H1 (cell line): ENCODE measurements around the gene RABGGTA. TPM values are rescaled to one million over a fixed set of nuclear protein-coding genes. Genes with fewer than 3 reads are reported as not detected.

ENCODE experiments used
- CTCF ChIA-PET: fragments of 300-600 bp; sonication (Branson Sonifier 250); formaldehyde crosslinking; loops from one replicate; lab custom pipeline; 2021; ENCODE audit not compliant: partially characterized antibody; lab: Charles Lee
- POLR2A ChIA-PET: fragments of 300-600 bp; sonication (Branson Sonifier 250); formaldehyde crosslinking; loops from one replicate; lab custom pipeline; 2021; ENCODE audit warnings: inconsistent platforms; ENCODE audit not compliant: partially characterized antibody; lab: Charles Lee
- DNase-seq, 2 experiments: peaks; one replicate each; pipeline versions ENCODE4 v3.0.0 to v3.0.0-alpha.2; 2010 to 2022; ENCODE audit warnings: low spot score in 2 of 2, low read depth in 1 of 2, mixed read lengths in 1 of 2
- FAIRE-seq: peaks from 2 replicates; lab custom pipeline; 2011; peaks lifted over from hg19 to GRCh38; lab: Jason Lieb, UNC
- H2AFZ ChIP-seq: 2 replicates; pipeline ENCODE4 v1.8.1; 2012; ENCODE audit warnings: low read length, inconsistent platforms
- H2AK5ac ChIP-seq: 2 replicates; pipeline ENCODE4 v1.6.1; 2013; ENCODE audit warnings: low read depth, low read length
- H2BK120ac ChIP-seq: replicated peaks from 2 replicates; pipeline ENCODE3; 2013; ENCODE audit warnings: low read depth, low read length, inconsistent platforms
- H2BK12ac ChIP-seq: 2 replicates; pipeline ENCODE4 v1.6.1; 2013; ENCODE audit warnings: low read depth, low read length
- H2BK15ac ChIP-seq: 2 replicates; pipeline ENCODE4 v1.6.1; 2013; ENCODE audit warnings: low read length
- H2BK20ac ChIP-seq: 2 replicates; pipeline ENCODE4 v1.6.1; 2013; ENCODE audit warnings: low read length
- H2BK5ac ChIP-seq: 2 replicates; pipeline ENCODE4 v1.6.1; 2013; ENCODE audit warnings: low read depth, low read length
- H3K14ac ChIP-seq: 2 replicates; pipeline ENCODE4 v1.6.1; 2013; ENCODE audit warnings: inconsistent platforms; ENCODE audit not compliant: insufficient read length
- H3K18ac ChIP-seq: 2 replicates; pipeline ENCODE4 v1.6.1; 2013; ENCODE audit warnings: low read length; ENCODE audit errors: extremely low read depth
- H3K23ac ChIP-seq: 2 replicates; pipeline ENCODE4 v1.6.1; 2013; ENCODE audit warnings: inconsistent platforms; ENCODE audit not compliant: insufficient read length
- H3K23me2 ChIP-seq: 2 replicates; pipeline ENCODE4 v1.6.1; 2013; ENCODE audit warnings: low read depth, low read length
- H3K27ac ChIP-seq: 2 replicates; pipeline ENCODE4 v1.6.1; 2011; ENCODE audit warnings: low read depth, low read length, inconsistent platforms
- H3K27me3 ChIP-seq, 4 experiments: replicated peaks in 1 of 4; 1 replicate in 1 of 4; 2 replicates in 3 of 4; pipeline versions ENCODE4 v1.6.1 to v1.8.1; 2011 to 2013; ENCODE audit warnings: low read length in 3 of 4, mild to moderate bottlenecking in 3 of 4, inconsistent platforms in 2 of 4, mixed read lengths in 2 of 4, moderate library complexity in 1 of 4; ENCODE audit not compliant: control insufficient read depth in 3 of 4, insufficient read depth in 3 of 4; ENCODE audit errors: extremely low read depth in 1 of 4
- H3K36me3 ChIP-seq, 4 experiments: 2 replicates each; pipeline versions ENCODE4 v1.6.1 to v1.8.1; 2011 to 2013; ENCODE audit warnings: mild to moderate bottlenecking in 4 of 4, low read length in 3 of 4, moderate library complexity in 2 of 4, control low read depth in 1 of 4, inconsistent platforms in 1 of 4; ENCODE audit not compliant: insufficient read depth in 4 of 4, control insufficient read depth in 2 of 4
- H3K4ac ChIP-seq: replicated peaks from 2 replicates; pipeline ENCODE3; 2013; ENCODE audit warnings: low read length, low read depth, mixed read lengths, inconsistent platforms; ENCODE audit not compliant: insufficient read length
- H3K4me1 ChIP-seq, 4 experiments: replicated peaks in 1 of 4; 1 replicate in 1 of 4; 2 replicates in 3 of 4; pipeline versions ENCODE4 v1.6.1 to v1.8.1; 2011 to 2013; ENCODE audit warnings: low read length in 3 of 4, inconsistent platforms in 2 of 4, mixed read lengths in 1 of 4; ENCODE audit not compliant: insufficient read depth in 4 of 4, control insufficient read depth in 3 of 4
- H3K4me2 ChIP-seq, 2 experiments: 2 replicates each; pipeline versions ENCODE4 v1.6.1 to v1.8.1; 2011 to 2013; ENCODE audit warnings: low read depth in 2 of 2, low read length in 2 of 2, control low read depth in 1 of 2, inconsistent platforms in 1 of 2, mild to moderate bottlenecking in 1 of 2; ENCODE audit not compliant: insufficient read depth in 1 of 2
- H3K4me3 ChIP-seq, 4 experiments: fragments of 200-600, 300-600 bp in 1 of 4; sonication (generic), shearing (Covaris generic), sonication (Bioruptor Twin) in 1 of 4; 2 replicates each; pipeline versions ENCODE4 v1.5.1 to v1.8.1; 2011 to 2016; ENCODE audit warnings: low read length in 4 of 4, low read depth in 3 of 4, control low read depth in 2 of 4, inconsistent platforms in 2 of 4, mild to moderate bottlenecking in 2 of 4, mixed read lengths in 1 of 4, moderate library complexity in 1 of 4; ENCODE audit not compliant: insufficient read depth in 2 of 4; ENCODE audit errors: extremely low read depth in 1 of 4
- H3K56ac ChIP-seq: replicated peaks from 2 replicates; pipeline ENCODE3; 2013; ENCODE audit warnings: low read depth, mild to moderate bottlenecking, mixed read lengths, low read length, inconsistent platforms; ENCODE audit not compliant: insufficient read length
- H3K79me1 ChIP-seq: 2 replicates; pipeline ENCODE4 v1.6.1; 2013; ENCODE audit warnings: low read depth, low read length, control low read depth
- H3K79me2 ChIP-seq, 2 experiments: 2 replicates each; pipeline versions ENCODE4 v1.6.1 to v1.8.1; 2012 to 2013; ENCODE audit warnings: low read length in 2 of 2, mild to moderate bottlenecking in 2 of 2, inconsistent platforms in 1 of 2; ENCODE audit not compliant: insufficient read depth in 2 of 2, control insufficient read depth in 1 of 2
- H3K9ac ChIP-seq, 4 experiments: replicated peaks in 1 of 4; 1 replicate in 1 of 4; 2 replicates in 3 of 4; pipeline versions ENCODE4 v1.6.1 to v1.8.1; 2011 to 2013; ENCODE audit warnings: low read depth in 3 of 4, low read length in 3 of 4, control low read depth in 2 of 4, mild to moderate bottlenecking in 2 of 4, moderate library complexity in 2 of 4, inconsistent platforms in 1 of 4; ENCODE audit errors: extremely low read depth in 1 of 4
- H3K9me3 ChIP-seq, 2 experiments: 2 replicates each; pipeline versions ENCODE4 v1.6.1 to v1.8.1; 2012 to 2013; ENCODE audit warnings: mild to moderate bottlenecking in 2 of 2, moderate library complexity in 2 of 2, control low read depth in 1 of 2, inconsistent platforms in 1 of 2, low read depth in 1 of 2, low read length in 1 of 2, mixed read lengths in 1 of 2; ENCODE audit not compliant: insufficient read depth in 2 of 2
- H4K20me1 ChIP-seq, 2 experiments: replicated peaks in 1 of 2; 2 replicates each; pipeline versions ENCODE3 to v1.8.1; 2011 to 2013; ENCODE audit warnings: inconsistent platforms in 2 of 2, low read length in 2 of 2, mild to moderate bottlenecking in 1 of 2; ENCODE audit not compliant: insufficient read depth in 2 of 2, control insufficient read depth in 1 of 2
- H4K5ac ChIP-seq: 2 replicates; pipeline ENCODE4 v1.6.1; 2013; ENCODE audit warnings: low read length, low read depth, mixed read lengths, inconsistent platforms; ENCODE audit not compliant: insufficient read length
- H4K8ac ChIP-seq: 2 replicates; pipeline ENCODE4 v1.8.0; 2013; ENCODE audit warnings: mild to moderate bottlenecking, moderate library complexity, low read length, inconsistent platforms; ENCODE audit not compliant: insufficient read depth; ENCODE audit errors: extremely low read depth
- H4K91ac ChIP-seq: replicated peaks from 2 replicates; pipeline ENCODE3; 2013; ENCODE audit warnings: low read length, mixed read lengths, inconsistent platforms; ENCODE audit not compliant: insufficient read length
- CTBP2 ChIP-seq: IDR thresholded peaks from 2 replicates; pipeline ENCODE4 v1.7.0; 2011; ENCODE audit warnings: borderline replicate concordance, mild to moderate bottlenecking, moderate library complexity, mixed read lengths, low read length; ENCODE audit not compliant: insufficient read depth, insufficient read length
- GTF2F1 ChIP-seq: IDR thresholded peaks from 2 replicates; pipeline ENCODE4 v1.6.1; 2012; ENCODE audit warnings: low read depth, low read length, improper control_type of control experiment, borderline replicate concordance
- KDM5A ChIP-seq: fragments of 200-600 bp; IDR thresholded peaks from 2 replicates; pipeline ENCODE4 v1.7.1; 2012; ENCODE audit warnings: mild to moderate bottlenecking, low read length, inconsistent platforms, mixed read lengths
- PHF8 ChIP-seq: fragments of 200-600 bp; sonication (generic); conservative IDR thresholded peaks from 2 replicates; pipeline ENCODE4 v1.7.1; 2012; ENCODE audit warnings: low read depth, mild to moderate bottlenecking, inconsistent platforms, low read length, moderate library complexity
- RBBP5 ChIP-seq: IDR thresholded peaks from 2 replicates; pipeline ENCODE4 v1.7.1; 2012; ENCODE audit warnings: low read depth, mild to moderate bottlenecking, inconsistent platforms, low read length, moderate library complexity, borderline replicate concordance
- SIRT6 ChIP-seq: IDR thresholded peaks from one replicate; pipeline ENCODE4 v1.7.1; 2012; ENCODE audit warnings: low read length, inconsistent platforms
- SIX5 ChIP-seq: IDR thresholded peaks from 2 replicates; pipeline ENCODE4 v1.6.1; 2011; ENCODE audit warnings: mild to moderate bottlenecking, low read depth, low read length
- TAF7 ChIP-seq: optimal IDR thresholded peaks from 2 replicates; pipeline ENCODE3; 2011; ENCODE audit warnings: low read depth, mild to moderate bottlenecking, inconsistent platforms, low read length, moderate library complexity, borderline replicate concordance
- TBP ChIP-seq: IDR thresholded peaks from 2 replicates; pipeline ENCODE4 v1.6.1; 2011; ENCODE audit warnings: low read depth, low read length, improper control_type of control experiment
- TCF12 ChIP-seq: IDR thresholded peaks from 2 replicates; pipeline ENCODE4 v1.6.1; 2011; ENCODE audit warnings: low read depth, mild to moderate bottlenecking, low read length
- TEAD4 ChIP-seq: IDR thresholded peaks from 2 replicates; pipeline ENCODE4 v1.6.1; 2012; ENCODE audit warnings: low read depth, low read length, inconsistent platforms, mixed read lengths
- ZNF274 ChIP-seq: IDR thresholded peaks from 2 replicates; pipeline ENCODE4 v1.7.0; 2012; ENCODE audit warnings: low read length, borderline replicate concordance; ENCODE audit errors: extremely low read depth
- WGBS, 2 experiments: shearing (Covaris generic) in 1 of 2; methylation state at CpG; one replicate each; pipeline versions ENCODE4 v1.1.6 to v1.1.7; 2013 to 2015; ENCODE audit warnings: low lambda C conversion rate in 2 of 2, mixed read lengths in 2 of 2, inconsistent platforms in 1 of 2, low coverage in 1 of 2, missing lambda C conversion rate in 1 of 2; ENCODE audit not compliant: insufficient replicate concordance in 2 of 2, insufficient coverage in 1 of 2, insufficient read length in 1 of 2; ENCODE audit errors: extremely low coverage in 1 of 2, missing lambda C conversion rate in 1 of 2; 5-methylcytosine and 5-hydroxymethylcytosine counted together
- polyA plus RNA-seq, 7 experiments: library from polyadenylated mRNA; depleted of rRNA in 3 of 7; stranded (reverse) in 5 of 7; unstranded in 2 of 7; fragments of >200 nt in 5 of 7; fragments of 200-250 nt in 2 of 7; gene quantifications; 1 replicate in 5 of 7; 2 replicates in 1 of 7; 4 replicates in 1 of 7; pipeline versions ENCODE4 v1.2.1 to v1.2.3, GENCODE V29; 2011 to 2013; ENCODE audit warnings: missing spikeins in 2 of 7, mixed read lengths in 2 of 7
- total RNA-seq: library from RNA; stranded (reverse); fragmentation: NEBNext Ultra II Directional; extraction: Animal tissue kit (Norgen Biotek cat#: 25700); gene quantifications from 2 replicates; pipeline ENCODE4 v1.2.1, GENCODE V29; 2021

RABGGTA gene
- total and polyA plus RNA-seq, 2 of the 8 experiments (the other 6 are each of a cell fraction or from before 2014, with no cell fraction given): 16.0 to 49.8 TPM

GRCh38 chr14:24314377-24315193 lies 43.2 kb upstream of the RABGGTA start:
- Histone ChIP-seq H2BK12ac (no peak overlapping the region), H4K20me1 (peaks cover 2 to 3% of the 10 kb centered on the region in 2 experiments), H4K91ac (no peak overlapping the region), H3K23ac (no peak overlapping the region), H3K18ac (no peak overlapping the region), H4K8ac (no peak overlapping the region), H2BK5ac (no peak overlapping the region), H3K9ac (no peak overlapping the region), H3K56ac (no peak overlapping the region), H2BK120ac (no peak overlapping the region), H4K5ac (no peak overlapping the region), H3K4ac (no peak overlapping the region), H3K14ac (no peak overlapping the region), H3K23me2 (no peaks in the 10 kb centered on the region), H3K79me2 (no peaks in the 10 kb centered on the region), H2BK15ac (no peak overlapping the region), H3K4me2 (no peak overlapping the region), H3K4me1 (no peaks in the 10 kb centered on the region; a peak in 2 of 7 replicates), H2AFZ (no peak overlapping the region), H3K9me3 (no peaks in the 10 kb centered on the region; a peak in 1 of 4 replicates), H3K27me3 (peaks cover 0 to 33% (median 28%) of the 10 kb centered on the region in 4 experiments; a peak in 6 of 7 replicates), H3K27ac (no peak overlapping the region), H3K79me1 (no peaks in the 10 kb centered on the region), H3K4me3 (no peak overlapping the region), H2BK20ac (no peak overlapping the region), H3K36me3 (peaks cover 0 to 10% (median 0%) of the 10 kb centered on the region in 4 experiments; a peak in 3 of 8 replicates), H2AK5ac (no peak overlapping the region)
- WGBS, 2 experiments: 93% methylated on average over 5 of the region's 5 CpGs; no CpG with 5 or more reads in 1 of the 2 experiments
- DNase-seq (no peak), FAIRE-seq (no peak)
- ChIA-PET POLR2A (interaction anchor here (0.9 to 5.1 kb wide), 7 partner anchors 10 to 77 kb away, joined by 3 to 35 read pairs (median 5); partner anchors contain the start of genes DHRS1, NOP9 and RABGGTA), CTCF (interaction anchor here (1.0 to 15.8 kb wide), 6 partner anchors 7 to 117 kb away, joined by 3 to 173 read pairs (median 10); partner anchors contain the start of genes ADCY4, CIDEB and TINF2)
- no peak for TF ChIP-seq KDM5A
- no peak for TF ChIP-seq RBBP5
- no peak for TF ChIP-seq CTBP2
- no peak for TF ChIP-seq TCF12
- TF ChIP-seq PHF8: no peak
- TF ChIP-seq ZNF274: no peak
- no peak for TF ChIP-seq GTF2F1
- TF ChIP-seq SIX5: no peak
- no peak for TF ChIP-seq TEAD4
- no peak for TF ChIP-seq SIRT6
- no peak for TF ChIP-seq TBP
- TF ChIP-seq TAF7: no peak
